BLaER1 treated with 17β-estradiol and CSF1 and Interleukin-3, amounts not matched to agents 10 nM and 100 nM (cell line): Measurements from ENCODE around the gene VAMP3.
A peak's percentile ranks its signal among the peaks of the same experiment; 100 is the strongest.

ENCODE experiments used
- H3K27ac ChIP-seq, 11 experiments: shearing (Covaris generic); formaldehyde crosslinking; 2 replicates each; pipeline ENCODE4 v1.8.1; 2022
- H3K27me3 ChIP-seq, 11 experiments: shearing (Covaris generic); formaldehyde crosslinking; 2 replicates each; pipeline ENCODE4 v1.8.1; 2022
- H3K36me3 ChIP-seq, 11 experiments: shearing (Covaris generic); formaldehyde crosslinking; 2 replicates each; pipeline ENCODE4 v1.8.1; 2022
- H3K4me1 ChIP-seq, 10 experiments: shearing (Covaris generic); formaldehyde crosslinking; 2 replicates each; pipeline ENCODE4 v1.8.1; 2022
- H3K4me2 ChIP-seq, 11 experiments: shearing (Covaris generic); formaldehyde crosslinking; 2 replicates each; pipeline ENCODE4 v1.8.1; 2022
- H3K4me3 ChIP-seq, 10 experiments: shearing (Covaris generic); formaldehyde crosslinking; 2 replicates each; pipeline ENCODE4 v1.8.1; 2022
- H3K9ac ChIP-seq, 11 experiments: shearing (Covaris generic); formaldehyde crosslinking; 2 replicates each; pipeline ENCODE4 v1.8.1; 2022
- H3K9me3 ChIP-seq, 11 experiments: shearing (Covaris generic); formaldehyde crosslinking; replicated peaks in 1 of 11; 2 replicates each; pipeline ENCODE4 v1.8.1; 2022
- H4K20me1 ChIP-seq, 11 experiments: shearing (Covaris generic); formaldehyde crosslinking; 2 replicates each; pipeline ENCODE4 v1.8.1; 2022
- Cebpa-rat ChIP-seq, 11 experiments: shearing (Covaris generic); IDR thresholded peaks; 2 replicates each; pipeline ENCODE4 v1.8.1; 2022

The VAMP3 gene

GRCh38 chr1:7738044-7738443, 33.1 kb upstream of the VAMP3 start:
- Histone ChIP-seq H4K20me1 (no peaks in the 10 kb centered on the region), H3K9me3 (peaks cover 9 to 48% (median 34%) of the 10 kb centered on the region in 11 experiments; a peak in 21 of 22 replicates), H3K36me3 (peaks cover 6 to 51% (median 42%) of the 10 kb centered on the region in 11 experiments; a peak in 20 of 22 replicates), H3K9ac (no peak overlapping the region), H3K4me1 (peaks cover 15 to 48% (median 43%) of the 10 kb centered on the region in 10 experiments), H3K4me3 (no peak overlapping the region), H3K27ac (no peak overlapping the region), H3K4me2 (no peak overlapping the region), H3K27me3 (no peaks in the 10 kb centered on the region)
- no peak for TF ChIP-seq Cebpa-rat (IDR thresholded peaks at IDR 0.05)

- peaks cover 9 to 22% (median 20%) of the 10 kb centered on the region in 11 experiments; a peak in 21 of 22 replicates for H3K9me3 ChIP-seq
- H3K4me3 ChIP-seq: no peak overlapping the region
- H3K27ac ChIP-seq: peak overlapping the region in 3 of 11 experiments; percentile 2 to 44 (median 27); a peak in 2 of 22 replicates
- peak overlapping the region in 9 of 11 experiments; percentile 10 to 66 (median 39); a peak in 15 of 22 replicates for H3K4me2 ChIP-seq
- no peaks in the 10 kb centered on the region for H4K20me1 ChIP-seq
- H3K36me3 ChIP-seq: peaks cover 0 to 51% (median 18%) of the 10 kb centered on the region in 11 experiments; a peak in 18 of 22 replicates
- peaks cover 0 to 40% (median 25%) of the 10 kb centered on the region in 10 experiments; a peak in 18 of 20 replicates for H3K4me1 ChIP-seq
- TF ChIP-seq Cebpa-rat (IDR thresholded peaks at IDR 0.05): peak in 2 of 11 experiments; percentile 68 to 70; a peak in 4 of 22 replicates
- no peaks in the 10 kb centered on the region for H3K27me3 ChIP-seq
- peak overlapping the region in 1 of 11 experiments; percentile 35; a peak in 1 of 22 replicates for H3K9ac ChIP-seq
Observed at GRCh38 chr1:7743346-7743745, 27.8 kb upstream of the VAMP3 start.

DNA sequence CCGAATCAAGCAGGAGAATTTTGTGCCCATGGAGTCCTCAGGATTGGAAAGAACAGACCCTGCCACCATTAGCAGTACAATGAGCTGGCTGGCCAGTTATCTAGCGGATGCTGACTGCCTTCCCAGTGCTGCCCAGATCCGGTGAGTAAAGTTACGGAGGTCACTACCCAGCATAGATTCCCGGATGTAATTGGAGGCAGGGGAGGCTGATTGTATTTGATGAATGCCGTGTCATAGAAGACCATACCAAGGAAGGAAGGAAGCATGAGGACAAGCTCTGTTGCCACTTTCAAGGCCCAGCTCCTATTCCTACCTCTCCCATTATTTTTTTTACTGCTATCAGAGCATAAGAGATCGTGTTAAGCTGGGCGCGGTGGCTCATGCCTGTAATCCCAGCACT, 26.2 kb upstream of the VAMP3 start:
- Histone ChIP-seq H3K27ac (0 out of 22 replicates have a peak overlapping the region, but pooled peaks of 1 of the 11 experiments have one; percentile 27), H3K4me3 (no peak overlapping the region), H3K27me3 (no peaks in the 10 kb centered on the region), H3K4me1 (peaks cover 10 to 40% (median 37%) of the 10 kb centered on the region in 10 experiments), H3K9ac (no peak overlapping the region), H3K36me3 (peaks cover 0 to 40% (median 4%) of the 10 kb centered on the region in 11 experiments; a peak in 13 of 22 replicates), H4K20me1 (no peaks in the 10 kb centered on the region), H3K4me2 (peak overlapping the region in 2 of 11 experiments; percentile 7 to 65; a peak in 2 of 22 replicates), H3K9me3 (peaks cover 0 to 6% (median 4%) of the 10 kb centered on the region in 11 experiments; a peak in 16 of 22 replicates)
- no peak for TF ChIP-seq Cebpa-rat (IDR thresholded peaks at IDR 0.05)

- no peak overlapping the region for H3K4me2 ChIP-seq
- no peaks in the 10 kb centered on the region for H3K9me3 ChIP-seq
- peaks cover 10 to 34% (median 30%) of the 10 kb centered on the region in 10 experiments for H3K4me1 ChIP-seq
- no peak overlapping the region for H3K9ac ChIP-seq
- H3K4me3 ChIP-seq: no peak overlapping the region
- no peak overlapping the region for H3K27ac ChIP-seq
- no peak for TF ChIP-seq Cebpa-rat (IDR thresholded peaks at IDR 0.05)
- peaks cover 0 to 38% (median 4%) of the 10 kb centered on the region in 11 experiments; a peak in 9 of 22 replicates for H3K36me3 ChIP-seq
- no peaks in the 10 kb centered on the region for H4K20me1 ChIP-seq
- H3K27me3 ChIP-seq: no peaks in the 10 kb centered on the region
Observed at GRCh38 chr1:7745783-7746182, 25.3 kb upstream of the VAMP3 start.

DNA sequence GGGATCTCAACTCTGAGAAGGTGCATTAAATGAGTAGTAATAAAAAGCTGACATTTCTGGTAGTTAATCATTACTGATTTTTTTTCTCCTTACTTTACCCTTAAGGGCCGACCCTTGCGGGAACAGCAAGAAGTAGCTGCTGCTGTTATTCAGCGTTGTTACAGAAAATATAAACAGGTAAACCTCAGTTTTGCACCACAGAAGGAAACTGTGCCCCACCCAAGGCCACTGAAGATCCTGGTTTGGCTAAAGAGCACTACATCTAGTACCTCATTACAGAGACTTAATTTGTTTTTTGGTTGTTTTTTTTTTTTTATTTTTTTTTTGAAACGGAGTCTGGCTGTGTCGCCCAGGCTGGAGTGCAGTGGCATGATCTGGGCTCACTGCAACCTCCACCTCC, 23.5 kb upstream of the VAMP3 start:
- H4K20me1 ChIP-seq: no peaks in the 10 kb centered on the region
- TF ChIP-seq Cebpa-rat (IDR thresholded peaks at IDR 0.05): no peak
- no peak overlapping the region for H3K4me2 ChIP-seq
- no peak overlapping the region for H3K9ac ChIP-seq
- peaks cover 10 to 33% (median 23%) of the 10 kb centered on the region in 10 experiments for H3K4me1 ChIP-seq
- no peak overlapping the region for H3K4me3 ChIP-seq
- H3K27me3 ChIP-seq: no peaks in the 10 kb centered on the region
- H3K27ac ChIP-seq: no peak overlapping the region
- H3K9me3 ChIP-seq: no peaks in the 10 kb centered on the region
- H3K36me3 ChIP-seq: peaks cover 0 to 38% (median 4%) of the 10 kb centered on the region in 11 experiments; a peak in 9 of 22 replicates

DNA sequence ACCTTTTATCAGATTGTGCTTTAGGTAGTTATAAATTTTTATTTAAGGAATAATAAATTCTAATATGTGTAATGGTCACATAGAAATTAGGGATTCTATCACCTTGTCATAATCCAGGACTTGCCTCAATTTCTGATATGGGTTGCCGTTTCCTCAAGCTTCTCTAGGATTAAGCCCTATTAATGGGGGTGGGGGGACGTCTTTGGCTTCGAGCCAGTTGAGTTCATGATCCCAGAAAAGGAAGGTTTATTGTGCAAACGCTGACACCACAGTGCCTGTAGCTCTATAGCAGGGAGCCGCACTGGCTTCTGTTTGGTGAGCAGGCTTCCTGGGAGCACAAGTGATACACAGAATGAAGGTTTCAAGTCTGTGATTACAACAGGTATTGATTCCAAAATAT, 22.0 kb upstream of the VAMP3 start:
- Histone ChIP-seq H3K9ac (no peak overlapping the region), H3K27ac (no peak overlapping the region), H3K4me3 (no peak overlapping the region), H3K36me3 (peaks cover 0 to 38% (median 4%) of the 10 kb centered on the region in 11 experiments; a peak in 9 of 22 replicates), H4K20me1 (no peaks in the 10 kb centered on the region), H3K4me1 (peaks cover 18 to 37% (median 25%) of the 10 kb centered on the region in 10 experiments), H3K4me2 (peak overlapping the region in 4 of 11 experiments; percentile 8 to 44 (median 14); a peak in 6 of 22 replicates), H3K27me3 (no peaks in the 10 kb centered on the region), H3K9me3 (no peaks in the 10 kb centered on the region)
- no peak for TF ChIP-seq Cebpa-rat (IDR thresholded peaks at IDR 0.05)

DNA sequence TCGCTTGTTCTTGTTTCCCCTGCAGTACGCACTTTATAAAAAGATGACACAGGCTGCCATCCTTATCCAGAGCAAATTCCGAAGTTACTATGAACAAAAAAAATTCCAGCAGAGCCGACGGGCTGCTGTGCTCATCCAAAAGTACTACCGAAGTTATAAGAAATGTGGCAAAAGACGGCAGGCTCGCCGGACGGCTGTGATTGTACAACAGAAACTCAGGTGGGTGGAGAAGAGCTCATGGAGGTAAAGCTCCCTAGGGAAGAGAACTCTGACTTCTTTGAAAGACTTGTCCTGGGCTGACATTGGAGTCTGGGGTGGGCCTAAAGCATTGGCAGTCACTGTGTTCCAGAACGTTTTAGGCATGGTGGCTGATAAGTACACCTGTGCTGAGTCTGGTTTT, 19.9 kb upstream of the VAMP3 start:
- H3K9ac ChIP-seq: no peak overlapping the region
- no peak for TF ChIP-seq Cebpa-rat (IDR thresholded peaks at IDR 0.05)
- peaks cover 11 to 43% (median 26%) of the 10 kb centered on the region in 10 experiments for H3K4me1 ChIP-seq
- no peaks in the 10 kb centered on the region for H3K9me3 ChIP-seq
- H3K36me3 ChIP-seq: peaks cover 0 to 24% (median 0%) of the 10 kb centered on the region in 11 experiments; a peak in 7 of 22 replicates
- no peaks in the 10 kb centered on the region for H4K20me1 ChIP-seq
- no peak overlapping the region for H3K4me3 ChIP-seq
- H3K4me2 ChIP-seq: no peak overlapping the region
- no peak overlapping the region for H3K27ac ChIP-seq
- no peaks in the 10 kb centered on the region for H3K27me3 ChIP-seq

DNA sequence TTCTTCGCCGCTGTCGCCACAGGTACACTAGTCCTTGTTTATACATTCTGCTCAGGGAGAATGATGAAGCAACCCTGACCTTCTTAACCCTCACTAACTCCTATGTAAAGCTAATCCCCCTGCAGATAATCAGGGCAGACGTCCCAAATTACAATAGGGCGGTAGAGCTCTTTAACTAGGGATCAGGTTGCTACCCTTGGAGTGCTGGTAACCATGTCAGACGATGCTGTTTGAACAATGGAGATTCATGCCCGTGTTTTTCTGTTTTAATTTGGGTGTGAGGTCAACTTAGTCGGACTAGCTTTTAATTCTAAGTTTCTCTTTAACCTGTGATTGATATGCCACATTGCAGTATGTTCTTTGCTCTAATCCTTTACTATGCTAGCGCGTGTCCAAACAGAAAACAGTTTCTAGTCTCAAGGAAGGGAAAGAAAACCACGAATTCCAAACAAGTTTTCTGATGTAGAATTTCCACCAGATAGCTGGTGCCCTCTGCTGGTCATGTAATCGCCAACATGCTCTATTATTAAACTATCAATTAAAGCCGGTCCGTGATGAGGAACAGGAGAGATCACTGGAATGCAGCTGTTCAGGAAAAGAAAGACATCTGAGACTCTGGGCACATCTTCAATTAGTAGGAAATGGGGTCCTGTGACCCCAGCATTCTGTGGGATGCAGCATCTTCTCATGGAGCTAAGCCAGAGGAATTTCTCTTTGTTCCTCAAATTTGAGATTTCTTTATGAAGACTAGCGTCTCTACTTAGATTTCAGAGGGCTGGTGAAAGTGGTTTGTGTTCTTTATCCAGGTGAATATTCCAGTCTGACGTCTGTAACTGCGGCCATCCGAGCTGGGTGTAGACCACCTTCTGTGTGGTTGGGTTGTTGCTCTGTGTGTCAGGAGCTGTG, 18.3 kb upstream of the VAMP3 start:
- no peaks in the 10 kb centered on the region for H3K9me3 ChIP-seq
- peak overlapping the region in 2 of 10 experiments; percentile 10 to 14; a peak in 2 of 20 replicates for H3K4me3 ChIP-seq

GRCh38 chr1:7753641-7754040, 17.5 kb upstream of the VAMP3 start:
- Histone ChIP-seq H3K4me1 (peaks cover 11 to 38% (median 24%) of the 10 kb centered on the region in 10 experiments), H3K9me3 (no peaks in the 10 kb centered on the region), H3K4me2 (peak overlapping the region in 10 of 11 experiments; percentile 0 to 78 (median 52); a peak in 18 of 22 replicates), H3K36me3 (peaks cover 0 to 8% (median 0%) of the 10 kb centered on the region in 11 experiments; a peak in 2 of 22 replicates), H3K4me3 (no peak overlapping the region), H3K9ac (no peak overlapping the region), H3K27ac (peak overlapping the region in 2 of 11 experiments; percentile 27 to 33; a peak in 2 of 22 replicates), H4K20me1 (no peaks in the 10 kb centered on the region), H3K27me3 (no peaks in the 10 kb centered on the region)
- no peak for TF ChIP-seq Cebpa-rat (IDR thresholded peaks at IDR 0.05)

More for the DNA sequence above, 18.3 kb upstream of the VAMP3 start:
- H3K27ac ChIP-seq: peak overlapping the region in 2 of 11 experiments; percentile 27 to 38; a peak in 3 of 22 replicates
- H3K4me2 ChIP-seq: peak overlapping the region; percentile 17 to 78 (median 45)
- peak overlapping the region in 7 of 11 experiments; percentile 4 to 39 (median 17); a peak in 7 of 22 replicates for H3K9ac ChIP-seq
- peaks cover 11 to 43% (median 27%) of the 10 kb centered on the region in 10 experiments for H3K4me1 ChIP-seq
- no peaks in the 10 kb centered on the region for H4K20me1 ChIP-seq
- H3K27me3 ChIP-seq: no peaks in the 10 kb centered on the region
- peaks cover 0 to 13% (median 0%) of the 10 kb centered on the region in 11 experiments; a peak in 4 of 22 replicates for H3K36me3 ChIP-seq
- no peak for TF ChIP-seq Cebpa-rat (IDR thresholded peaks at IDR 0.05)
